ENCODE data around the gene CUTC. TPM values are rescaled to one million over a fixed set of nuclear protein-coding genes. Genes with fewer than 3 reads are reported as not detected.

CUTC gene, protein sequence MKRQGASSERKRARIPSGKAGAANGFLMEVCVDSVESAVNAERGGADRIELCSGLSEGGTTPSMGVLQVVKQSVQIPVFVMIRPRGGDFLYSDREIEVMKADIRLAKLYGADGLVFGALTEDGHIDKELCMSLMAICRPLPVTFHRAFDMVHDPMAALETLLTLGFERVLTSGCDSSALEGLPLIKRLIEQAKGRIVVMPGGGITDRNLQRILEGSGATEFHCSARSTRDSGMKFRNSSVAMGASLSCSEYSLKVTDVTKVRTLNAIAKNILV
- 10 to 100 TPM; 25.2 to 42.0 (median 32.6) TPM for total RNA-seq
- 10 to 100 TPM; 37.0 to 50.5 (median 43.9) TPM for polyA plus RNA-seq
- long read RNA-seq, donor 1, transcript CUTC-202 (9 exons, 1,346 nt): major isoform, 5 of 22 reads
- long read RNA-seq, donor 1, partial matches to known transcripts: 8 of 22 reads
- long read RNA-seq, donor 1, other reads (novel, unspliced or antisense): 5 of 22 reads
- long read RNA-seq, donor 2, partial matches to known transcripts: 0 of 9 reads
- long read RNA-seq, donor 2, other reads (novel, unspliced or antisense): 5 of 9 reads

DNA sequence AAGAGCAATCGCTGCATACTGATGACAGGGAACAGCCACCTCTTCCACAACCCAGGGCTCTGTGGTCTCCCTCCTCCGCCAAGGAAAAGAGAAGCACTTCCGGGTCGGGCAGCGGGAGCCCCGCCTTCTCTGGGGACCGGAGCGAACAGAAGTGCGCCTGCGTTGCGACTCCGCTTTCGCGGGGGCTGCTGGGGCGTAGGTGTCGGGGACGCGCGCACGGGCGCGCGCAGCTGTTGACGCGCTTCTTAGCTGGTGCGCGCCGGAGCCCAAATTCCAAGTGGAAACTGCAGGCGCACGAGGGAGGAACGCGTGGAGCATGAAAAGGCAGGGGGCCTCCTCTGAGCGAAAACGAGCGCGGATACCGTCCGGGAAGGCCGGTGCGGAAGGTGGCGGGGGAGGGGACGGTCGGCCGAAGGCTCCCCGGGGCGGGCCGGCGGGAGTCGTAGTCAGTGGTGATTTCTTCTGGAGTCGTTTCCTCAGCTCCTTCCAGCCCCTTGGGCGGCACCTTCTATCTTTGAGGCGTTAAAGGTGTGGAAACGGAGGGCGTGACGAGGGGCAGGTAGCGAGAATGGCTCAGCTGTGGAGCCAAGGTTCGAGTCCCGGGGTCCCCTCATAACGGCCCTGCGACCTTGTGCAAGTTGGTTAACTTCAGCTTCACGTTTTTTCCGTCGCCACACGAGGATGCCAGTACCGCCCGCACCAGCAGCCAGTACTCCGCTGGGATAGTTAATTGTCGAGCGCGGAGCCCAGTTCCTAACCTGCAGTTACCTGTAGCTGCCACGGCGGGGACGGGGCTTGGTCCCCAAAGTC lies at the start of gene CUTC, which contains the start of gene COX15:
Gene CUTC, plus strand, starts transcription at position 202 of the 810 bp plus-strand sequence. Its CDS starts 115 bp downstream, at position 317.
Gene COX15, minus strand, starts transcription at position 95 of the 810 bp plus-strand sequence. Its CDS starts 78 bp downstream, at position 17.
- H3K27ac ChIP-seq: peak within 1 kb of the TSS; percentile 95 to 98 (median 96)
- TF ChIP-seq, protein P1, sequence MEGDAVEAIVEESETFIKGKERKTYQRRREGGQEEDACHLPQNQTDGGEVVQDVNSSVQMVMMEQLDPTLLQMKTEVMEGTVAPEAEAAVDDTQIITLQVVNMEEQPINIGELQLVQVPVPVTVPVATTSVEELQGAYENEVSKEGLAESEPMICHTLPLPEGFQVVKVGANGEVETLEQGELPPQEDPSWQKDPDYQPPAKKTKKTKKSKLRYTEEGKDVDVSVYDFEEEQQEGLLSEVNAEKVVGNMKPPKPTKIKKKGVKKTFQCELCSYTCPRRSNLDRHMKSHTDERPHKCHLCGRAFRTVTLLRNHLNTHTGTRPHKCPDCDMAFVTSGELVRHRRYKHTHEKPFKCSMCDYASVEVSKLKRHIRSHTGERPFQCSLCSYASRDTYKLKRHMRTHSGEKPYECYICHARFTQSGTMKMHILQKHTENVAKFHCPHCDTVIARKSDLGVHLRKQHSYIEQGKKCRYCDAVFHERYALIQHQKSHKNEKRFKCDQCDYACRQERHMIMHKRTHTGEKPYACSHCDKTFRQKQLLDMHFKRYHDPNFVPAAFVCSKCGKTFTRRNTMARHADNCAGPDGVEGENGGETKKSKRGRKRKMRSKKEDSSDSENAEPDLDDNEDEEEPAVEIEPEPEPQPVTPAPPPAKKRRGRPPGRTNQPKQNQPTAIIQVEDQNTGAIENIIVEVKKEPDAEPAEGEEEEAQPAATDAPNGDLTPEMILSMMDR (IDR thresholded peaks at IDR 0.05 in 8 of 11, conservative IDR thresholded peaks at IDR 0.05 in 3 of 11): peak in 10 of 11 experiments; percentile 20 to 58 (median 40)
- TF ChIP-seq POLR2AphosphoS5 (IDR thresholded peaks at IDR 0.05) (peak; percentile 93 to 96 (median 94)), POLR2A (IDR thresholded peaks at IDR 0.05) (peak in 2 of 3 donors; percentile 15 to 49)
- intact Hi-C loops (cut with DNase I; ENCODE audit: low total_unique reads): no loop called here
- H3K4me3 ChIP-seq: peak within 1 kb of the TSS; percentile 70 to 89 (median 84)
- peaks cover 4 to 68% (median 41%) of the 10 kb centered on the region in 6 donors for H3K4me1 ChIP-seq
- WGBS, 5 donors: 0% methylated on average over 59 to 73 of the region's 73 CpGs
- no peaks in the 10 kb centered on the region for H3K9me3 ChIP-seq
- no peaks in the 10 kb centered on the region for H3K27me3 ChIP-seq (replicated peaks in 1 of 7)
- peaks cover 0 to 46% (median 19%) of the 10 kb centered on the region in 6 donors for H3K36me3 ChIP-seq
- DNase-seq: peak; percentile 99

DNA sequence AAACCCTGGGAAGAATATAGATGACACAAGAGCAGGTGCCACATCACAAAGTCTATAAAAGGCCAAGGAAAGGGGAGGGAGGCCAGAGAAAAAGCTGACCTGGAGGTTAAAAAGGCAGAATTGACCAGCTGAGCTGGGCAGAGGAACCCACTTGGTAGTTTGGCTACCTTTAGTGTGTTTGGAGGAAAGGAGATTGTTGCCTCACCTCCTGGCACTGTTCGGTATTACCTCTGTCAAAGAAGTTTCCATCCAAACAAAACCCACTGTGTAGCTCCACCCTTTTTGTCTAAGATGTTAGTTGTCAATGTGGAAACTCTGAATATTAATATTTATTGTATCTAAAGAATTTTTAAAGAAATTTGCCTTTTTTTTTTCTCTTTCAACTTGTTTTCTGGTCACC lies 49.3 kb upstream of the CUTC start:
- Histone ChIP-seq H3K4me1 (peaks cover 0 to 19% (median 8%) of the 10 kb centered on the region in 6 donors), H3K4me3 (no peak overlapping the region), H3K27ac (no peak overlapping the region), H3K27me3 (replicated peaks in 1 of 7) (no peaks in the 10 kb centered on the region), H3K36me3 (peaks cover 0 to 44% (median 9%) of the 10 kb centered on the region in 6 donors), H3K9me3 (no peaks in the 10 kb centered on the region)
- no peak for DNase-seq
- 60 to 72% (median 66%) methylated on average over 1 of the region's 1 CpG for whole genome bisulfite sequencing, 5 donors
- intact Hi-C loops (cut with DNase I; ENCODE audit: low total_unique reads): no loop called here
- TF ChIP-seq POLR2AphosphoS5 (IDR thresholded peaks at IDR 0.05): no peak

DNA sequence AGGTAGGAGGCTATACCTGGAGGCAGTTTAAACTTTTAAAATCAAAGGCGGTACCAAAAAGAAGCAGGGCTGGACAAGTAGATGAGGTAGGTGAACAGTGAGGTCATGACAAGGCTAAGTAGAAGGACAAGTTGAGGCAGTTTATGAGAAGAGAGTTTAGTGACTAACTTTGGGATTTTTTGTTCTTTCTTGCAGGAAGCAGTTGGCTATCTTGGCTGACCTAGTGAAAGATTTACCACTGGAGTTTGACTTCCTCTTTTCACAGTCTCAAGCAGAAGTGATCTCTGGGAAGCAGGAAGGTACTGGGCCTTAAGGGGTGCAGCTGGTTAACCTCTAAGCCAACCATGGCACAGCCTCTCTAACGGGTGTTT lies 46.5 kb upstream of the CUTC start:
- H3K27me3 ChIP-seq (replicated peaks in 1 of 7): no peaks in the 10 kb centered on the region
- DNase-seq: no peak
- WGBS, 5 donors: 27 to 45% (median 34%) methylated on average over 2 of the region's 2 CpGs
- TF ChIP-seq POLR2AphosphoS5 (IDR thresholded peaks at IDR 0.05): no peak
- TF ChIP-seq, protein P1 (IDR thresholded peaks at IDR 0.05 in 8 of 11, conservative IDR thresholded peaks at IDR 0.05 in 3 of 11): no peak
- TF ChIP-seq POLR2A (IDR thresholded peaks at IDR 0.05): no peak
- H3K4me1 ChIP-seq: peaks cover 0 to 19% (median 8%) of the 10 kb centered on the region in 6 donors
- intact Hi-C loops (cut with DNase I; ENCODE audit: low total_unique reads): no loop called here
- no peak overlapping the region for H3K4me3 ChIP-seq
- peaks cover 0 to 47% (median 3%) of the 10 kb centered on the region in 6 donors for H3K36me3 ChIP-seq
- H3K27ac ChIP-seq: peak overlapping the region in 6 of 8 donors; percentile 43 to 77 (median 57)
- no peaks in the 10 kb centered on the region for H3K9me3 ChIP-seq

DNA sequence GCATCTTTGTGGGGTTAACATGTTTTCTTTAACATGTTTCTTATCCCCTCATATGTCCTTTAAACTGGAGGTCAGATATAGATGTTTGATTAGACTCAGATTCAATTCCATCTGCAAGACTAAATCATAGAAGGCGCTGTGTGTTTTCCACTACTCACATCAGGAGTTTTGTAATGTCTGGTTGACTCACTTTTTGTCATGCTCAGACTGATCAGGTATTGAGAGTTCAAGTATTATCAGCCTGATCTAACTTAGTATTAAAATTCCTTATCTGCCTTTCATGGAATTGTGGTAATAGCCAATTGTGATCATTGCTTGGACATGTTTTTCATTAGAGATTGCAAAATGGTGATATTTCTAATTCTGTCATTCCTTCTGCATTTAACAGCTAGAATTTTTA lies 42.6 kb upstream of the CUTC start:
- DNase-seq: no peak
- no peak overlapping the region for H3K27ac ChIP-seq
- no peaks in the 10 kb centered on the region for H3K27me3 ChIP-seq (replicated peaks in 1 of 7)
- TF ChIP-seq POLR2AphosphoS5 (IDR thresholded peaks at IDR 0.05) (no peak), POLR2A (IDR thresholded peaks at IDR 0.05) (no peak)
- TF ChIP-seq, protein P1 (IDR thresholded peaks at IDR 0.05 in 8 of 11, conservative IDR thresholded peaks at IDR 0.05 in 3 of 11): no peak
- H3K36me3 ChIP-seq: peaks cover 0 to 65% (median 18%) of the 10 kb centered on the region in 6 donors
- 93 to 100% (median 96%) methylated on average over 1 of the region's 1 CpG for WGBS, 5 donors
- H3K4me3 ChIP-seq: no peak overlapping the region
- intact Hi-C loops (cut with DNase I; ENCODE audit: low total_unique reads): no loop called here
- no peaks in the 10 kb centered on the region for H3K9me3 ChIP-seq
- peaks cover 0 to 19% (median 8%) of the 10 kb centered on the region in 6 donors for H3K4me1 ChIP-seq

Measured in spleen (tissue), 13 donors.